ENCODE measurements around the gene SERPINB12. TPM values are rescaled to one million over a fixed set of nuclear protein-coding genes. Genes with fewer than 3 reads are reported as not detected.

SERPINB12 gene
- total RNA-seq, 1 donor from 2014 or later, result not detected

DNA sequence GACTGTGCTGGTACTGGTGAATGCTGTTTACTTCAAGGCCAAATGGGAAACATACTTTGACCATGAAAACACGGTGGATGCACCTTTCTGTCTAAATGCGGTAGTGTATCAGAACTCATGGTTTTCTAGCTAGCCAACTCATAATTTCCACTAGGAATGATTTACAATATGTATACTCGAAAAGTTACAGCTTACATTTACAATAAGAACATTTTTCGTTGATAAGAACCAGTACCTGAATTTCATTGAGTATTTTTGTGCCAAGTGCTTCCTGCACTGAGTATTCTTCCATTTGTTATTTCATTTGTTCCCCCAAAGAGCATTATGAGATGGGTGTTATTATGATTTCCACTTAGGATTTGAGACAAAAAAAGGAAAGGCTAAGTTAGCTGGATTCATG is 21.9 kb downstream of the SERPINB12 start:
- H3K4me2 ChIP-seq (ENCODE audit: low read length), result no peak overlapping the region
- no peak overlapping the region for H3K4me3 ChIP-seq (ENCODE audit: insufficient read depth, low read depth, low read length)
- Mint-ChIP-seq H3K27ac (ENCODE audit: unreplicated experiment) (no peak overlapping the region), H3K4me1 (ENCODE audit: low read depth, unreplicated experiment) (no peaks in the 10 kb centered on the region), H3K36me3 (ENCODE audit: low read depth, unreplicated experiment) (no peaks in the 10 kb centered on the region), H3K27me3 (ENCODE audit: low read depth, unreplicated experiment) (peaks cover 15% of the 10 kb centered on the region), H3K4me3 (ENCODE audit: unreplicated experiment) (no peak overlapping the region), H3K9me3 (ENCODE audit: unreplicated experiment) (peaks cover 2% of the 10 kb centered on the region)
- no peak overlapping the region for H3K27ac ChIP-seq (ENCODE audit: low read depth, low read length)
- no peaks in the 10 kb centered on the region for H3K36me3 ChIP-seq (ENCODE audit: insufficient read depth, low read length)
- DNase-seq (ENCODE audit: low read depth) (no peak), FAIRE-seq (no peak)
- TF ChIP-seq EZH2 (IDR thresholded peaks at IDR 0.05; ENCODE audit: insufficient read depth, low read length), result no peak
- TF ChIP-seq, protein P1, sequence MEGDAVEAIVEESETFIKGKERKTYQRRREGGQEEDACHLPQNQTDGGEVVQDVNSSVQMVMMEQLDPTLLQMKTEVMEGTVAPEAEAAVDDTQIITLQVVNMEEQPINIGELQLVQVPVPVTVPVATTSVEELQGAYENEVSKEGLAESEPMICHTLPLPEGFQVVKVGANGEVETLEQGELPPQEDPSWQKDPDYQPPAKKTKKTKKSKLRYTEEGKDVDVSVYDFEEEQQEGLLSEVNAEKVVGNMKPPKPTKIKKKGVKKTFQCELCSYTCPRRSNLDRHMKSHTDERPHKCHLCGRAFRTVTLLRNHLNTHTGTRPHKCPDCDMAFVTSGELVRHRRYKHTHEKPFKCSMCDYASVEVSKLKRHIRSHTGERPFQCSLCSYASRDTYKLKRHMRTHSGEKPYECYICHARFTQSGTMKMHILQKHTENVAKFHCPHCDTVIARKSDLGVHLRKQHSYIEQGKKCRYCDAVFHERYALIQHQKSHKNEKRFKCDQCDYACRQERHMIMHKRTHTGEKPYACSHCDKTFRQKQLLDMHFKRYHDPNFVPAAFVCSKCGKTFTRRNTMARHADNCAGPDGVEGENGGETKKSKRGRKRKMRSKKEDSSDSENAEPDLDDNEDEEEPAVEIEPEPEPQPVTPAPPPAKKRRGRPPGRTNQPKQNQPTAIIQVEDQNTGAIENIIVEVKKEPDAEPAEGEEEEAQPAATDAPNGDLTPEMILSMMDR (IDR thresholded peaks at IDR 0.05; ENCODE audit: insufficient read depth, low read depth, low read length), result no peak
- no peaks in the 10 kb centered on the region for H4K20me1 ChIP-seq (ENCODE audit: insufficient read depth, low read length)
- no peak overlapping the region for H3K9ac ChIP-seq (ENCODE audit: low read length)
- no peaks in the 10 kb centered on the region for H3K9me3 ChIP-seq (ENCODE audit: insufficient read depth, low read depth, low read length)
- H3K27me3 ChIP-seq (ENCODE audit: insufficient read depth, low read length), result no peaks in the 10 kb centered on the region
- no peaks in the 10 kb centered on the region for H3K79me2 ChIP-seq (ENCODE audit: insufficient read depth, low read length)
- no peaks in the 10 kb centered on the region for H3K4me1 ChIP-seq (ENCODE audit: insufficient read depth, low read length)
- H2AFZ ChIP-seq (ENCODE audit: low read depth, low read length), result no peak overlapping the region

DNA sequence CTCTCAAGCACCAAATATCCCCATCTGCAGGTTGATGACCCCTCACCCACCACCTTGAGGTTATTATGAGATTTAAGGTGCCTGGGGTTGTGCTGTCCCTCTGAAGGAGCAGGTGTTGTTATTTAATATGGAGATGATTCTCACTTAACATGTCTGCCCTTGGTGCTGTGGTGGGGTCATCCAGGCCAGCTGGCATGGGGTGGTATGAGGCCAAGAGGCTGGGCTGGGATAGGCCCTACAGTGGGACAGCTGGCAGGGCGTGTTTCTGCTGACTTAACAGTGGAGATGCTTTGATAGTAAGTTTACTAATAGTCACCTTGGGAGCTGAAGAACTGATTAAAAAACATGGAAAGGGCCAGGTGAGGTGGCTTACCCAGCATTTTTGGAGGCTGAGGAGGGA is 22.4 kb downstream of the SERPINB12 start:
- no peaks in the 10 kb centered on the region for H3K4me1 ChIP-seq (ENCODE audit: insufficient read depth, low read length)
- H3K9me3 ChIP-seq (ENCODE audit: insufficient read depth, low read depth, low read length), result no peaks in the 10 kb centered on the region
- no peaks in the 10 kb centered on the region for H3K79me2 ChIP-seq (ENCODE audit: insufficient read depth, low read length)
- Mint-ChIP-seq H3K36me3 (ENCODE audit: low read depth, unreplicated experiment) (no peaks in the 10 kb centered on the region), H3K27me3 (ENCODE audit: low read depth, unreplicated experiment) (peaks cover 14% of the 10 kb centered on the region), H3K27ac (ENCODE audit: unreplicated experiment) (no peak overlapping the region), H3K9me3 (ENCODE audit: unreplicated experiment) (peaks cover 2% of the 10 kb centered on the region), H3K4me3 (ENCODE audit: unreplicated experiment) (no peak overlapping the region), H3K4me1 (ENCODE audit: low read depth, unreplicated experiment) (no peaks in the 10 kb centered on the region)
- DNase-seq (ENCODE audit: low read depth) (no peak), FAIRE-seq (no peak)
- H3K27ac ChIP-seq (ENCODE audit: low read depth, low read length), result no peak overlapping the region
- no peak overlapping the region for H2AFZ ChIP-seq (ENCODE audit: low read depth, low read length)
- no peak overlapping the region for H3K9ac ChIP-seq (ENCODE audit: low read length)
- no peaks in the 10 kb centered on the region for H3K36me3 ChIP-seq (ENCODE audit: insufficient read depth, low read length)
- H3K4me3 ChIP-seq (ENCODE audit: insufficient read depth, low read depth, low read length), result no peak overlapping the region
- no peaks in the 10 kb centered on the region for H3K27me3 ChIP-seq (ENCODE audit: insufficient read depth, low read length)
- no peak overlapping the region for H3K4me2 ChIP-seq (ENCODE audit: low read length)
- TF ChIP-seq, protein P1 (IDR thresholded peaks at IDR 0.05; ENCODE audit: insufficient read depth, low read depth, low read length), result no peak
- no peak for TF ChIP-seq EZH2 (IDR thresholded peaks at IDR 0.05; ENCODE audit: insufficient read depth, low read length)
- no peaks in the 10 kb centered on the region for H4K20me1 ChIP-seq (ENCODE audit: insufficient read depth, low read length)

DNA sequence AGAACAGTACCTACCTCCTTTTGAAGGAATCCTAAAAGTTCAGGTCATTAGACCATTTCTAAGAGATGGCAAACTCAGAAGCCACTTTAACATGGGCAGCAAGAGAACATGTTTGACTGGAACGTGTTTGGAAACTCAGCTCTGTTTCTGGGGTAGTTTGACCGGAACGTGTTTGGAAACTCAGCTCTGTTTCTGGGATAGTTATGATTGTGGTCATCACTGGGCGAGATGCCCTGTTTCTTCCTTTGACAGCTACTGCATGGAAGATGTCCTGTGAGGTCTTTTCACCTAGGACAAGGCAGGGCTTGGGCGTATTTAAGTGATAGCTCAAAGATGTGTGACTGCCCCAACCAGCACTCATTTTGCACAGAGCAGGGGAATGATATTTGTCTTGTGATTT is 25.1 kb downstream of the SERPINB12 start:
- Mint-ChIP-seq H3K9me3 (ENCODE audit: unreplicated experiment) (no peaks in the 10 kb centered on the region), H3K27me3 (ENCODE audit: low read depth, unreplicated experiment) (peaks cover 14% of the 10 kb centered on the region), H3K27ac (ENCODE audit: unreplicated experiment) (no peak overlapping the region), H3K36me3 (ENCODE audit: low read depth, unreplicated experiment) (no peaks in the 10 kb centered on the region), H3K4me3 (ENCODE audit: unreplicated experiment) (no peak overlapping the region), H3K4me1 (ENCODE audit: low read depth, unreplicated experiment) (no peaks in the 10 kb centered on the region)
- Histone ChIP-seq H3K9me3 (ENCODE audit: insufficient read depth, low read depth, low read length) (no peaks in the 10 kb centered on the region), H4K20me1 (ENCODE audit: insufficient read depth, low read length) (no peaks in the 10 kb centered on the region), H3K79me2 (ENCODE audit: insufficient read depth, low read length) (no peaks in the 10 kb centered on the region), H3K4me1 (ENCODE audit: insufficient read depth, low read length) (no peaks in the 10 kb centered on the region), H3K4me3 (ENCODE audit: insufficient read depth, low read depth, low read length) (no peak overlapping the region), H3K36me3 (ENCODE audit: insufficient read depth, low read length) (no peaks in the 10 kb centered on the region), H3K9ac (ENCODE audit: low read length) (no peak overlapping the region), H2AFZ (ENCODE audit: low read depth, low read length) (no peak overlapping the region), H3K4me2 (ENCODE audit: low read length) (no peak overlapping the region), H3K27ac (ENCODE audit: low read depth, low read length) (no peak overlapping the region), H3K27me3 (ENCODE audit: insufficient read depth, low read length) (no peaks in the 10 kb centered on the region)
- FAIRE-seq, result no peak
- TF ChIP-seq EZH2 (IDR thresholded peaks at IDR 0.05; ENCODE audit: insufficient read depth, low read length), result no peak
- TF ChIP-seq, protein P1 (IDR thresholded peaks at IDR 0.05; ENCODE audit: insufficient read depth, low read depth, low read length), result no peak
- DNase-seq (ENCODE audit: low read depth), result no peak

Data from astrocyte (in vitro differentiated cells and primary cell).